ENCODE measurements around the gene STRN4. TPM values are rescaled to one million over a fixed set of nuclear protein-coding genes. Genes with fewer than 3 reads are reported as not detected.
A peak's percentile ranks its signal among the peaks of the same experiment; 100 is the strongest.
"Not testable (repeated sequence)": the region's sequence is repeated elsewhere in the genome, so short reads cannot be mapped to it uniquely, and the experiment has no call there.

Gene STRN4
- polyA plus RNA-seq, 3 donors, result 37.5 to 239 (median 48.0) TPM

- Histone ChIP-seq H4K20me1 (ENCODE audit: insufficient read depth, low read length) (peaks cover 18% of the 10 kb centered on the region), H3K4me2 (replicated peaks; ENCODE audit: extremely low read depth, low read length, poor library complexity, severe bottlenecking) (no peak overlapping the region), H3K79me2 (ENCODE audit: insufficient read depth, low read length) (peaks cover 4% of the 10 kb centered on the region), H3K27ac (ENCODE audit: low read depth in 1 of 2, low read length in 2 of 2) (no peak overlapping the region), H3K27me3 (ENCODE audit: control insufficient read depth in 2 of 2, insufficient read depth in 2 of 2, low read length in 2 of 2) (no peaks in the 10 kb centered on the region), H3K9ac (ENCODE audit: insufficient read depth, low read length, poor library complexity, severe bottlenecking) (no peak overlapping the region), H3K36me3 (replicated peaks in 1 of 2; ENCODE audit: control insufficient read depth in 1 of 2, insufficient read depth in 2 of 2, low read length in 2 of 2) (peaks cover 28 to 35% of the 10 kb centered on the region in 2 donors), H3K9me3 (replicated peaks in 1 of 2; ENCODE audit: control insufficient read depth in 1 of 2, insufficient read depth in 1 of 2, low read length in 2 of 2) (no peaks in the 10 kb centered on the region), H2AFZ (ENCODE audit: insufficient read depth, low read depth, low read length, poor library complexity, severe bottlenecking) (no peak overlapping the region), H3K4me3 (replicated peaks in 1 of 3; ENCODE audit: low read depth in 2 of 3, low read length in 3 of 3) (no peak overlapping the region), H3K4me1 (ENCODE audit: control insufficient read depth in 1 of 2, insufficient read depth in 2 of 2, low read length in 2 of 2) (peaks cover 0 to under 1% of the 10 kb centered on the region in 2 donors)
- H3K27ac Mint-ChIP-seq, result no peak overlapping the region
- H3K27me3 Mint-ChIP-seq (ENCODE audit: low read depth in 3 of 3), result peaks cover 0 to 2% (median 1%) of the 10 kb centered on the region in 3 donors
- no peak overlapping the region for H3K4me3 Mint-ChIP-seq
- H3K4me1 Mint-ChIP-seq, result no peaks in the 10 kb centered on the region
- WGBS (ENCODE audit: insufficient coverage), result 66% methylated on average over 3 of the region's 7 CpGs
- DNase-seq, result no peak
- peaks cover 29 to 37% of the 10 kb centered on the region in 2 donors for H3K36me3 Mint-ChIP-seq
- TF ChIP-seq, protein P1, sequence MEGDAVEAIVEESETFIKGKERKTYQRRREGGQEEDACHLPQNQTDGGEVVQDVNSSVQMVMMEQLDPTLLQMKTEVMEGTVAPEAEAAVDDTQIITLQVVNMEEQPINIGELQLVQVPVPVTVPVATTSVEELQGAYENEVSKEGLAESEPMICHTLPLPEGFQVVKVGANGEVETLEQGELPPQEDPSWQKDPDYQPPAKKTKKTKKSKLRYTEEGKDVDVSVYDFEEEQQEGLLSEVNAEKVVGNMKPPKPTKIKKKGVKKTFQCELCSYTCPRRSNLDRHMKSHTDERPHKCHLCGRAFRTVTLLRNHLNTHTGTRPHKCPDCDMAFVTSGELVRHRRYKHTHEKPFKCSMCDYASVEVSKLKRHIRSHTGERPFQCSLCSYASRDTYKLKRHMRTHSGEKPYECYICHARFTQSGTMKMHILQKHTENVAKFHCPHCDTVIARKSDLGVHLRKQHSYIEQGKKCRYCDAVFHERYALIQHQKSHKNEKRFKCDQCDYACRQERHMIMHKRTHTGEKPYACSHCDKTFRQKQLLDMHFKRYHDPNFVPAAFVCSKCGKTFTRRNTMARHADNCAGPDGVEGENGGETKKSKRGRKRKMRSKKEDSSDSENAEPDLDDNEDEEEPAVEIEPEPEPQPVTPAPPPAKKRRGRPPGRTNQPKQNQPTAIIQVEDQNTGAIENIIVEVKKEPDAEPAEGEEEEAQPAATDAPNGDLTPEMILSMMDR (IDR thresholded peaks at IDR 0.05), result no peak
- H3K9me3 Mint-ChIP-seq, result no peaks in the 10 kb centered on the region
- intact Hi-C loops (cut with micrococcal nuclease), result no loop called here
Measured at GRCh38 chr19:46773018-46773399, 26.8 kb upstream of the STRN4 start.

GRCh38 chr19:46772170-46773017, 26.1 kb upstream of the STRN4 start:
- Histone ChIP-seq H3K4me1 (ENCODE audit: control insufficient read depth in 1 of 2, insufficient read depth in 2 of 2, low read length in 2 of 2) (no peaks in the 10 kb centered on the region), H3K27me3 (ENCODE audit: control insufficient read depth in 2 of 2, insufficient read depth in 2 of 2, low read length in 2 of 2) (no peaks in the 10 kb centered on the region), H3K4me3 (replicated peaks in 1 of 3; ENCODE audit: low read depth in 2 of 3, low read length in 3 of 3) (no peak overlapping the region), H3K36me3 (replicated peaks in 1 of 2; ENCODE audit: control insufficient read depth in 1 of 2, insufficient read depth in 2 of 2, low read length in 2 of 2) (peaks cover 28 to 31% of the 10 kb centered on the region in 2 donors), H4K20me1 (ENCODE audit: insufficient read depth, low read length) (peaks cover 14% of the 10 kb centered on the region), H3K79me2 (ENCODE audit: insufficient read depth, low read length) (peaks cover 4% of the 10 kb centered on the region), H3K9ac (ENCODE audit: insufficient read depth, low read length, poor library complexity, severe bottlenecking) (no peak overlapping the region), H3K4me2 (replicated peaks; ENCODE audit: extremely low read depth, low read length, poor library complexity, severe bottlenecking) (no peak overlapping the region), H2AFZ (ENCODE audit: insufficient read depth, low read depth, low read length, poor library complexity, severe bottlenecking) (no peak overlapping the region), H3K27ac (ENCODE audit: low read depth in 1 of 2, low read length in 2 of 2) (no peak overlapping the region), H3K9me3 (replicated peaks in 1 of 2; ENCODE audit: control insufficient read depth in 1 of 2, insufficient read depth in 1 of 2, low read length in 2 of 2) (no peaks in the 10 kb centered on the region)
- no peaks in the 10 kb centered on the region for H3K4me1 Mint-ChIP-seq
- 94% methylated on average over 4 of the region's 12 CpGs for WGBS (ENCODE audit: insufficient coverage)
- no peak overlapping the region for H3K4me3 Mint-ChIP-seq
- peak overlapping the region in 2 of 7 donors; percentile 6 to 30 for H3K27ac Mint-ChIP-seq
- H3K36me3 Mint-ChIP-seq, result peaks cover 26 to 32% of the 10 kb centered on the region in 2 donors
- H3K27me3 Mint-ChIP-seq (ENCODE audit: low read depth in 3 of 3), result peaks cover 0 to 2% (median 0%) of the 10 kb centered on the region in 3 donors
- TF ChIP-seq, protein P1 (IDR thresholded peaks at IDR 0.05), result no peak
- intact Hi-C loops (cut with micrococcal nuclease), result no loop called here
- H3K9me3 Mint-ChIP-seq, result no peaks in the 10 kb centered on the region
- no peak for DNase-seq

DNA sequence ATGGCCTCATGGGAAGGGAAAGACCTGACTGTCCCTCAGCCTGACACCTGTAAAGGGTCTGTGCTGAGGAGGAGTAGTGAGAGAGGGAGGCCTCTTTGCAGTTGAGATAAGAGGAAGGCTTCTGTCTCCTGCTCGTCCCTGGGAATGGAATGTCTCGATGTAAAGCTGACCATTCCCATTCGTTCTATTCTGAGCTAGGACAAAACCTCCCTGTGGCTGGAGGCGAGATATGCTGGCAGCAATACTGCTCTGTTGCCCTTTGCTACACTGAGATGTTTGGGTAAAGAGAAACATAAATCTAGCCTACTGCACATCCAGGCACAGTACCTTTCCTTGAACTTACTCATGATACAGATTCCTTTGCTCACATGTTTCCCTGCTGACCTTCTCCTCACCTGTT, 22.5 kb upstream of the STRN4 start:
- not testable (repeated sequence) for H3K4me2 ChIP-seq (replicated peaks; ENCODE audit: extremely low read depth, low read length, poor library complexity, severe bottlenecking)

More for the DNA sequence above, 22.5 kb upstream of the STRN4 start:
- H3K27me3 ChIP-seq (ENCODE audit: control insufficient read depth in 2 of 2, insufficient read depth in 2 of 2, low read length in 2 of 2); H3K9me3 ChIP-seq (replicated peaks in 1 of 2; ENCODE audit: control insufficient read depth in 1 of 2, insufficient read depth in 1 of 2, low read length in 2 of 2); H4K20me1 ChIP-seq (ENCODE audit: insufficient read depth, low read length); intact Hi-C loops (cut with micrococcal nuclease); H3K27ac ChIP-seq (ENCODE audit: low read depth in 1 of 2, low read length in 2 of 2); H3K4me3 ChIP-seq (replicated peaks in 1 of 3; ENCODE audit: low read depth in 2 of 3, low read length in 3 of 3); DNase-seq; H3K79me2 ChIP-seq (ENCODE audit: insufficient read depth, low read length); H2AFZ ChIP-seq (ENCODE audit: insufficient read depth, low read depth, low read length, poor library complexity, severe bottlenecking); H3K9me3 Mint-ChIP-seq; H3K36me3 ChIP-seq (replicated peaks in 1 of 2; ENCODE audit: control insufficient read depth in 1 of 2, insufficient read depth in 2 of 2, low read length in 2 of 2); H3K4me3 Mint-ChIP-seq; H3K27me3 Mint-ChIP-seq (ENCODE audit: low read depth in 3 of 3); H3K9ac ChIP-seq (ENCODE audit: insufficient read depth, low read length, poor library complexity, severe bottlenecking); H3K36me3 Mint-ChIP-seq; H3K27ac Mint-ChIP-seq; H3K4me1 ChIP-seq (ENCODE audit: control insufficient read depth in 1 of 2, insufficient read depth in 2 of 2, low read length in 2 of 2): not testable (repeated sequence)
- 82% methylated on average over 2 of the region's 4 CpGs for WGBS (ENCODE audit: insufficient coverage)
- peaks cover 12% of the 10 kb centered on the region for H3K4me1 Mint-ChIP-seq

Measured in CD14-positive monocyte (primary cell).